ENCODE data around the gene TBC1D22A.
A peak's percentile ranks its signal among the peaks of the same experiment; 100 is the strongest.

The TBC1D22A gene

GRCh38 chr22:46795845-46796565 is 33.6 kb downstream of the TBC1D22A start:
- DNase-seq (ENCODE audit: low spot score), result no peak

GRCh38 chr22:46796566-46797195 is 34.2 kb downstream of the TBC1D22A start:
- no peak for DNase-seq (ENCODE audit: low spot score)

GRCh38 chr22:46797355-46797754 is 34.9 kb downstream of the TBC1D22A start:
- no peak for DNase-seq (ENCODE audit: low spot score)

- no peak for DNase-seq (ENCODE audit: low spot score)
Measured at GRCh38 chr22:46798041-46798365, 35.6 kb downstream of the TBC1D22A start.

GRCh38 chr22:46798366-46799350 is 36.2 kb downstream of the TBC1D22A start:
- DNase-seq (ENCODE audit: low spot score), result peak; percentile 68

- no peak for DNase-seq (ENCODE audit: low spot score)
Measured at GRCh38 chr22:46799626-46800025, 37.2 kb downstream of the TBC1D22A start.

GRCh38 chr22:46800102-46800857 is 37.8 kb downstream of the TBC1D22A start:
- DNase-seq (ENCODE audit: low spot score), result no peak

- DNase-seq (ENCODE audit: low spot score), result no peak
Measured at GRCh38 chr22:46801331-46801811, 38.9 kb downstream of the TBC1D22A start.

- no peak for DNase-seq (ENCODE audit: low spot score)
Measured at GRCh38 chr22:46801826-46802607, 39.6 kb downstream of the TBC1D22A start.

GRCh38 chr22:46802608-46803027 is 40.2 kb downstream of the TBC1D22A start:
- DNase-seq (ENCODE audit: low spot score), result no peak

GRCh38 chr22:46803031-46803880 is 40.8 kb downstream of the TBC1D22A start:
- peak; percentile 33 for DNase-seq (ENCODE audit: low spot score)

GRCh38 chr22:46803936-46804335 is 41.5 kb downstream of the TBC1D22A start:
- DNase-seq (ENCODE audit: low spot score), result no peak

- no peak for DNase-seq (ENCODE audit: low spot score)
Measured at GRCh38 chr22:46806794-46807193, 44.3 kb downstream of the TBC1D22A start.

- DNase-seq (ENCODE audit: low spot score), result no peak
Measured at GRCh38 chr22:46807458-46807857, 45.0 kb downstream of the TBC1D22A start.

- no peak for DNase-seq (ENCODE audit: low spot score)
Measured at GRCh38 chr22:46809153-46809885, 46.9 kb downstream of the TBC1D22A start.

- DNase-seq (ENCODE audit: low spot score), result no peak
Measured at GRCh38 chr22:46810856-46811786, 48.7 kb downstream of the TBC1D22A start.

- DNase-seq (ENCODE audit: low spot score), result no peak
Measured at GRCh38 chr22:46812034-46812605, 49.7 kb downstream of the TBC1D22A start.

GRCh38 chr22:46812788-46813187 is 50.3 kb downstream of the TBC1D22A start:
- DNase-seq (ENCODE audit: low spot score), result no peak
